Suprapubic skin (tissue), 4 donors: ENCODE measurements around the gene TPRG1. TPM values are rescaled to one million over a fixed set of nuclear protein-coding genes. Genes with fewer than 3 reads are reported as not detected.

Source experiments
- DNase-seq, 2 donors: peaks; one replicate each; pipeline ENCODE4 v3.0.0-alpha.2; 2019; ENCODE audit warnings: low spot score in 2 of 2
- H3K27ac ChIP-seq: fragments of 200-600 bp; sonication (generic); one replicate; pipeline ENCODE4 v1.5.1; 2019
- H3K27me3 ChIP-seq: fragments of 200-600 bp; sonication (generic); one replicate; pipeline ENCODE4 v1.5.1; 2019
- H3K36me3 ChIP-seq: fragments of 200-600 bp; sonication (generic); one replicate; pipeline ENCODE4 v1.5.1; 2019
- H3K4me1 ChIP-seq: fragments of 200-600 bp; sonication (generic); one replicate; pipeline ENCODE4 v1.5.1; 2019
- H3K4me3 ChIP-seq: fragments of 200-600 bp; sonication (generic); one replicate; pipeline ENCODE4 v1.5.1; 2019; ENCODE audit warnings: mild to moderate bottlenecking
- H3K9me3 ChIP-seq: fragments of 200-600 bp; sonication (generic); one replicate; pipeline ENCODE4 v1.5.1; 2019
- CTCF ChIP-seq, 2 donors: fragments of 200-600 bp in 1 of 2; fragments of 450-650 bp in 1 of 2; sonication (generic) in 1 of 2; IDR thresholded peaks; one replicate each; pipeline ENCODE4 v1.5.1; 2016 to 2019; ENCODE audit warnings: antibody characterized with exemption in 2 of 2, mild to moderate bottlenecking in 1 of 2, moderate library complexity in 1 of 2
- EP300 ChIP-seq: sonication (generic); formaldehyde crosslinking; IDR thresholded peaks from one replicate; pipeline ENCODE4 v1.6.1; 2017; ENCODE audit warnings: antibody characterized with exemption
- POLR2A ChIP-seq, 2 donors: fragments of 450-650 bp; IDR thresholded peaks; one replicate each; pipeline ENCODE4 v1.6.1; 2017; ENCODE audit warnings: antibody characterized with exemption in 2 of 2, mild to moderate bottlenecking in 2 of 2, moderate library complexity in 2 of 2
- POLR2AphosphoS5 ChIP-seq, 3 donors: sonication (generic); formaldehyde crosslinking; IDR thresholded peaks; one replicate each; pipeline ENCODE4 v1.6.1; 2017; ENCODE audit warnings: antibody characterized with exemption in 3 of 3
- WGBS: methylation state at CpG from one replicate; pipeline ENCODE4 v1.1.5; 2018; 5-methylcytosine and 5-hydroxymethylcytosine counted together
- total RNA-seq, 4 donors: library from RNA; depleted of rRNA; stranded (reverse); fragments of >200 nt; gene quantifications; one replicate each; pipeline ENCODE4 v1.1.0, GENCODE V29; 2016

TPRG1 gene
- total RNA-seq, 4 donors from 2014 or later: 19.9 to 30.9 (median 28.4) TPM

GRCh38 chr3:189133768-189134167 is 38.0 kb upstream of the TPRG1 start:
- Histone ChIP-seq H3K9me3 (no peaks in the 10 kb centered on the region), H3K36me3 (no peaks in the 10 kb centered on the region), H3K4me3 (no peak overlapping the region), H3K27me3 (no peaks in the 10 kb centered on the region), H3K4me1 (peaks cover 20% of the 10 kb centered on the region), H3K27ac (no peak overlapping the region)
- TF ChIP-seq CTCF (IDR thresholded peaks at IDR 0.05) (no peak), POLR2A (IDR thresholded peaks at IDR 0.05) (no peak), EP300 (no peak), POLR2AphosphoS5 (IDR thresholded peaks at IDR 0.05) (no peak)
- DNase-seq: no peak

- Histone ChIP-seq H3K4me3 (no peak overlapping the region), H3K27me3 (no peaks in the 10 kb centered on the region), H3K36me3 (no peaks in the 10 kb centered on the region), H3K27ac (no peak overlapping the region), H3K4me1 (peaks cover 9% of the 10 kb centered on the region), H3K9me3 (no peaks in the 10 kb centered on the region)
- TF ChIP-seq CTCF (IDR thresholded peaks at IDR 0.05): no peak
- 94% methylated on average over 4 of the region's 4 CpGs for WGBS
- no peak for DNase-seq
Observed at GRCh38 chr3:189137416-189137815, 34.4 kb upstream of the TPRG1 start.

- DNase-seq: no peak
- no peak overlapping the region for H3K4me3 ChIP-seq
- no peaks in the 10 kb centered on the region for H3K4me1 ChIP-seq
- no peaks in the 10 kb centered on the region for H3K27me3 ChIP-seq
- H3K27ac ChIP-seq: no peak overlapping the region
- TF ChIP-seq POLR2A (IDR thresholded peaks at IDR 0.05): no peak
- no peak for TF ChIP-seq CTCF (IDR thresholded peaks at IDR 0.05)
- no peak for TF ChIP-seq EP300
- no peak for TF ChIP-seq POLR2AphosphoS5 (IDR thresholded peaks at IDR 0.05)
- H3K36me3 ChIP-seq: no peaks in the 10 kb centered on the region
- no peaks in the 10 kb centered on the region for H3K9me3 ChIP-seq
- 88% methylated on average over 9 of the region's 9 CpGs for WGBS
Observed at GRCh38 chr3:189138901-189139610, 32.7 kb upstream of the TPRG1 start.

- DNase-seq: no peak
- no peaks in the 10 kb centered on the region for H3K9me3 ChIP-seq
- H3K4me1 ChIP-seq: peaks cover 4% of the 10 kb centered on the region
- WGBS: 75% methylated on average over 6 of the region's 6 CpGs
- H3K27me3 ChIP-seq: no peaks in the 10 kb centered on the region
- H3K27ac ChIP-seq: no peak overlapping the region
- H3K4me3 ChIP-seq: no peak overlapping the region
- no peaks in the 10 kb centered on the region for H3K36me3 ChIP-seq
- TF ChIP-seq EP300 (no peak), POLR2A (IDR thresholded peaks at IDR 0.05) (no peak), CTCF (IDR thresholded peaks at IDR 0.05) (no peak), POLR2AphosphoS5 (IDR thresholded peaks at IDR 0.05) (no peak)
Observed at GRCh38 chr3:189139611-189139940, 32.2 kb upstream of the TPRG1 start.

GRCh38 chr3:189142527-189142926 is 29.2 kb upstream of the TPRG1 start:
- no peaks in the 10 kb centered on the region for H3K36me3 ChIP-seq
- H3K9me3 ChIP-seq: no peaks in the 10 kb centered on the region
- DNase-seq: no peak
- H3K4me3 ChIP-seq: no peak overlapping the region
- H3K27me3 ChIP-seq: no peaks in the 10 kb centered on the region
- H3K4me1 ChIP-seq: peaks cover 7% of the 10 kb centered on the region
- TF ChIP-seq POLR2AphosphoS5 (IDR thresholded peaks at IDR 0.05): no peak
- TF ChIP-seq EP300: no peak
- no peak for TF ChIP-seq POLR2A (IDR thresholded peaks at IDR 0.05)
- TF ChIP-seq CTCF (IDR thresholded peaks at IDR 0.05): no peak
- H3K27ac ChIP-seq: no peak overlapping the region
- WGBS: 72% methylated on average over 1 of the region's 1 CpG
